Activated CD8-positive, alpha-beta memory T cell treated with anti-CD3 and anti-CD28 coated beads for 24 hours (primary cell): ENCODE measurements around the gene PURA.

Experiments
- DNase-seq: peaks from one replicate; pipeline ENCODE4 v3.0.0-alpha.2; 2020

Gene PURA

GRCh38 chr5:140113699-140114263 lies at the start of gene PURA:
Gene PURA, plus strand, starts transcription at chr5:140114109. Its CDS starts 73 bp downstream, at chr5:140114182.
- DNase-seq, result peak; percentile 97

DNA sequence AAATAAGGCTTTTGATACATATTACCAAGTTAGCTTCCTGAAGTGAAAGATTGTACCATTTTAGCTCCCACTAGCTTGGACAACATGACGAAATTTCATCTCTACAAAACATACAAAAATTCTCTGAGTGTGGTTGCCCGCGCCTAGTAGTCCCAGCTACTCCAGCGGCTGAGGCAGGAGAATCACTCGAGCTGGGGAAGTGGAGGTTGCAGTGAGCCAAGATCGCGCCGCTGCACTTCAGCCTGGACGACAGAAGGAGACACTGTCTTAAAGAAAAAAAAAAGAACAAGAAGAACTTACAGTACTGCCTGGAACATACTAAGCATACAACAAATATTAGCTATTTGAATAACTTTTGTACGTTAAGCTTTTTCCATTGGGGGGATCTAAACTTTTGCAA lies 41.1 kb upstream of the PURA start:
- no peak for DNase-seq

- no peak for DNase-seq
Measured at GRCh38 chr5:140073296-140073695, 40.6 kb upstream of the PURA start.

DNA sequence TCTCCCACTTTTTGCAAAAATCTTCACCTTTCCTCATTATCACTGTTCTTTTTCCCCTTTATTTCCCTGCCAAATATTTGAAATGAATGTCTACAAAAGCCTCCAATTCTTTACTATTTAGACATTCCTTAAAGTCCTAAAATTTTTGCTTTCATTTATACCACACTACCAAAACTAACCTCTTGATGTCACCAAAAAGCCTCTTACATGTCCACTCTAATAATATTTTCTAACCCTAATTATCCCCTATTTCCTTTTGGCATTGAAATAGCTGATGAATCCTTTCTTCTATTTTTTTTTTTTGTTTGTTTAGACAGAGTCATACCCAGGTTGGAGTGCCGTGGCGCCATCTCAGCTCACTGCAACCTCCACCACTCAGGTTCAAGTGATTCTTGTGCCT lies 38.5 kb upstream of the PURA start:
- DNase-seq, result no peak

GRCh38 chr5:140076142-140076541 lies 37.8 kb upstream of the PURA start:
- no peak for DNase-seq

- DNase-seq, result no peak
Measured at GRCh38 chr5:140076788-140077187, 37.1 kb upstream of the PURA start.

DNA sequence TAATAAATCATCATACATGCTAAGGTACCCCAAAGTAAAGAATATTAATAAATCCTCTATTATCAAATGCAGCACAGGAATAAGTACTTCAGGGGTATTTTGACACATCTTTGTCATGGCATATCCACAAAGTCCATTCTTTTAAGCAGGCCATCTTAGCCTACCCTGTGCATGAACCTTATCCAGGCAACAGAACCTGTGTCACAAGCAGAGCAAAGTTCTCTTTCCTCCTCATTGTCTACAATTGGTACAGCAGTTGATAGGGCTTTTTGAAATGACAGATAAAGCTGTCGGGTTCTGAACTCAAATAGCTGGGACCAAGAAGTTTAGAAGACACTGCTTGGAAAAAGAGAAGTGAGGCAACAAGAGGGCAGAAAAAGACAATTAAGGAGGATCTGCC lies 30.8 kb upstream of the PURA start:
- no peak for DNase-seq

DNA sequence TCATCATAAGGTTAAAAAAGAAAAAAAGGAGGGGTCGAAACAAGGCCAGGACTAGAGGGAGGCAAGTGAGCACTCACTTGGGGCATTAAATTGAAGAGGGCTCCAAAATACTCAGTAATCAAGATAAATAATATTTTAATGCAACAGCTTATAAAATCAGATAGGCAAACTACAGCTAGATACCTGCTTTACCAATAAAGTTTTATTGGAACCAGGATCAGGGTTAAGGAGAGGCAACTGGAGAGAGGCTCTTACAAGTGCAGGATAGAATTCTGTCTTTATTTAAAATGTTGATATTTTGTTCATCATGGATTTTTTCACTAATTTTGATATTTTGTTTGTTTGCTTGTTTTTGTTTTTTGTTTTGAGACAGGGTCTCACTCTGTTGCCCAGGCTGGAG lies 30.3 kb upstream of the PURA start:
- DNase-seq, result no peak

- DNase-seq, result no peak
Measured at GRCh38 chr5:140084541-140084940, 29.4 kb upstream of the PURA start.

- DNase-seq, result no peak
Measured at GRCh38 chr5:140090251-140090650, 23.7 kb upstream of the PURA start.

GRCh38 chr5:140093179-140093578 lies 20.7 kb upstream of the PURA start:
- DNase-seq, result no peak

DNA sequence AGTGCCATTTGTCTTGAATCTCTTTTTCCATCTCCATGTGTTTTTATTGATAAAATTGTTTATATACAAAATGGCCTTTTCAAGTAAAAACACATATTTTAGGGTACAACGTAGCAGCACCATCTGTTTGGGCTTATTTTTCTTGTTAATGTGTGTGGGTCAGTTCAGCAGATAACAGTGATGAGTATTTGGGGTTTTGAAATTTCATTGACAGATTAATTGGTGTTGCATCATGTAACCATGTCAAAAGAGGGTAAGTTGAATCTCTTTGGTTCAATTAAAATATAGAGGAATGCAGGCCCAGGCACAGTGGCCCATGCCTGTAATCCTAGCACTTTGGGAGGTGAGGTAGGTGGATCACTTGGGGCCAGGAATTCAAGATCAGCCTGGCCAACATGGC lies 20.0 kb upstream of the PURA start:
- no peak for DNase-seq

GRCh38 chr5:140094889-140095288 lies 19.0 kb upstream of the PURA start:
- DNase-seq, result no peak

GRCh38 chr5:140101179-140101578 lies 12.7 kb upstream of the PURA start:
- no peak for DNase-seq

DNA sequence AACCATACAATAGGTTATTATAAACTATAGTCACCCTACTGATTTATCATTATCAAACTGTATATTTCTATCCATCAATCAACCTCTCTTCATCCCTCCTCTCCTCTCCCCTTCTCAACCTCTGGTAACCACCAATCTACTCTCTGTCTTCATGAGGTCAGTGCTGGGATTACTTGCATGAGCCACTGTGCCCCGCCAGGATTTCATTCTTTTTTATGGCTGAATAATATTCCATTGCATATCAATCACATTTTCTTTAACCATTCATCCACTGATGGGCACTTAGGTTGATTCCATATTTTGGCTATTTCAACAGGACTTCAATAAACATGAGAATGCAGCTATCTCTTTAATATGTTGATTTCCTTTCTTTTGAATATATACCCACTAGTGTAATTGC lies 10.8 kb upstream of the PURA start:
- DNase-seq, result no peak

DNA sequence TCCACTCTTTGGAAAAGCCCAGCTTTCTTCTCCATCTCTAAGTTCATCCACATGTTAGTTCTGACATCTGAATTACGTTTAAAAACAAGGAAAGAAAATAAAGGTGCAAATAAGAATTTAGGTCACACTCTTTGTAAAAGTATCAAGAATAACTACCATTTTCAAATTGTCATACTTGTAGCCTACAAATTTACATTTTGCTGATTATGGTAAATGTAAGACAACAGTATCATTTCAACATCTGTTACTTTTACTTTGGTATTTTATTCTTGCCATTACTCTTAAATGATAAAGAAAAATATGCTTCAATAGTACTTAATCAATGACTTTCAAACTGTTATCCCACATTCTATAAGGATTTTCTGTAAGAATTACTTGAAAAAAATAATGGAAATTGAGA lies 9.8 kb upstream of the PURA start:
- no peak for DNase-seq

- no peak for DNase-seq
Measured at GRCh38 chr5:140106101-140106500, 7.8 kb upstream of the PURA start.

GRCh38 chr5:140106805-140107311 lies 7.1 kb upstream of the PURA start:
- no peak for DNase-seq

DNA sequence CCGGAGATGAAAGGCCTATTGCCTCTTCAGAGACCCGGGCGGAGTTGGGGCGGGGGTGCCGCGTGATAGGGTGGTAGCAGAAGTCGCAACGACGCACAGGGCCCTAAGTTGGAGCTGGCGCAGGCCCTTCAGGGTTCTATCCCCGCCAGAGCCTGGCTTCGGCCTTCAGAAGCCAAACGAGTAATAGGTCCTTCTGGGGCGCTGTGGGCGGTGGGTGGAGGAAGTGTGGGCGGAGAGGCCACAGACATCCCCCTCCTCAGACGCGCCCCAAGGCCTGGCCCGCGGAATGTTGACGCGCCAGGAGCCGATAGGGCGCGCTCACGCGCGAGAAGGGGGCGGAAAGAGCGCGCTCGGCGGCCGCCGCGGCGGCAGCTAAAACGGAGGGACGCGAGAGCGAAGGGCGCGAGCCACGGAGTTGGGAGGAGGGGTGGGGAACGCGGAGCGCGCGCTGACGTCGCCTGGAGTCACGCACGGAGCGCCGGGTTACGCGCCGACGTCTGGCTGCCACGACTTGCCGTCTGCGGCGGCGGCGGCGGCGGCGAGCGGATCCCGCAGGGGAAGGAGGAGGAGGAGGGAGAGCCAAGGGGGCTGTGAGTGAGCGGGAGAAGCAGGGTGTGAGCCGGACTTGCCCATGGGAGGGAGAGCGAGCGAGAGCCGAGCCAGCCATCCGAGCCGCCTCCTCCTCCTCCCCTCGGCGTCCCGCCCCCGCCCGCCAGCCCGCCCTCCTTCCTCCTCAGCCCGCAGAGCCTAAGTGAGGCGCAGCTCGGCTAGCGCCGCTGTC lies 6.4 kb upstream of the PURA start:
- peak; percentile 96 for DNase-seq

DNA sequence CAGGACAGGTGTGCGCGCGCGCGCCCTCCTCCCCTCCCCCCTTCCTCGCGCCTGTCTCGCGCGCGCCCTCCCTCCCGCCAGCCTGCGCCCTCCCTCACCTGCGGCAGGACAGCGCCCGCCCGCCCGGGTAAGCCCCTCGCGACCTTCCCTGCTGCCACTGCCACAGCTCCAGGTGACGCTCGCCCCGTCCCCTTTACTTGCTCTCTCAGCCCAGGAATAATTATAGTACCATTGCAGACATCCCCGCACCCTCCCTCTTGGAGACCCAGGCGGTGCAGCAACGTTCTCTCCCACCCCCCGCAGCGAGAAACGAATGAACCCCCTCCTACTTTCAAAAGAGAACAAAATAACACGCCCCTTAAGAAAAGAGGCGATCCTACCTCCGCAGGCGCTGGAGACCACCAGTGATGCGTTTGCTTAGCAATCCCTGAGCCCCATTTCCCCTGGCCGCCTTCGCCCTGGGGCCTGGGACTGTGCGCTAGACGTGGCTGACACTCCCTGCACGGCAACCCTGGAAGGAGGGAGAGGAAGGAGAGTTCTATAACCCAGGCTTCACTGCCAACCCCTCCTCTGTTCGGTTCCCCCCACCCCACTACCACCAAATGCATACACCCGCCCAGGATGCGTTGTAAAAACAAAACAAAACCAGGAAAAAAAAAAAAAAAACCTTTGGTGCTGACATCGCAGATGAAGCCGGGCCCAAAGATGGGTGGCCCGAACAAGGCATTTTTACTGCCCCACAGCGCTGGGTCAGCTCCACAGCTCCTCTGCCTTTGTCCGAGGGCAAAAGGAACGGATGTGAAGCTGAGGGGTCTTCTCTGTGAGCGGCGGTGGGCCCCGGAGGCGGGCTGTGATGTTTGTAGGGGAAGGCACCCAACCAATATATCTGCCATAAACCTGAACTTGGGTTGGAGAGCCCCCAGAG lies 5.6 kb upstream of the PURA start:
- DNase-seq, result no peak

GRCh38 chr5:140109018-140109758 lies 4.7 kb upstream of the PURA start:
- DNase-seq, result no peak

GRCh38 chr5:140109759-140110645 lies 3.9 kb upstream of the PURA start:
- DNase-seq, result no peak
